ENCODE measurements around the gene GNAL. TPM values are rescaled to one million over a fixed set of nuclear protein-coding genes. Genes with fewer than 3 reads are reported as not detected.

The GNAL gene
- total RNA-seq, 4 donors from 2014 or later, result 7.5 to 20.7 (median 11.8) TPM

DNA sequence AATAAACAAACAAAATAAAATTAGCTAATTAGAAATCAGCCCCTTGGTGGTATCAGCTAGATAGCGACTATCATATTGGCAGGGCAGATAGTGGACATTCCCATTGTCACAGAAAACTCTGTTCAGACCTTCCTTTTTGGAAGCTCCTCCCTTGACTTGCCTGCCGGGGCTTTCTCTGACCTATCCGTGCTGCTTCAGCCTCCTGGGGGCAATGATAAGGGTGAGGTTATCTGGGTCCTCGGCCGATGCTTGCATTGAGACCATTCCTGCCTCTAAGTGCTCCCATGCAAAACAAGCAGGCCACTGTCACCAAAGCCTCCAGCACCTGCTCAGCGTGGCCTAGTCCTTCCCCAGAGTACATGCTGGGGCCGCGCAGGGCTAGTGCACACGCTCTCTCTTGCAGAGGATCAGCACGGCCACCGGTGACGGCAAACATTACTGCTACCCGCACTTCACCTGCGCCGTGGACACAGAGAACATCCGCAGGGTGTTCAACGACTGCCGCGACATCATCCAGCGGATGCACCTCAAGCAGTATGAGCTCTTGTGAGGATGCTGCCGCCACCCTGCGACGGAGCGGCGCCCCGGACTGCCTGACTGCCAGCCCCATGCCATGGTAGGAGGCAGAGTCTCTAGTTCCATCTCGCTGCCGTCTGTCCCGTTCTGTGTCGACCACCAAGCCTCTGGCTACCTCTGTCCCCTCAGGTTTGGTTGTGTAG lies 191.7 kb downstream of the GNAL start:
- TF ChIP-seq, protein P1, sequence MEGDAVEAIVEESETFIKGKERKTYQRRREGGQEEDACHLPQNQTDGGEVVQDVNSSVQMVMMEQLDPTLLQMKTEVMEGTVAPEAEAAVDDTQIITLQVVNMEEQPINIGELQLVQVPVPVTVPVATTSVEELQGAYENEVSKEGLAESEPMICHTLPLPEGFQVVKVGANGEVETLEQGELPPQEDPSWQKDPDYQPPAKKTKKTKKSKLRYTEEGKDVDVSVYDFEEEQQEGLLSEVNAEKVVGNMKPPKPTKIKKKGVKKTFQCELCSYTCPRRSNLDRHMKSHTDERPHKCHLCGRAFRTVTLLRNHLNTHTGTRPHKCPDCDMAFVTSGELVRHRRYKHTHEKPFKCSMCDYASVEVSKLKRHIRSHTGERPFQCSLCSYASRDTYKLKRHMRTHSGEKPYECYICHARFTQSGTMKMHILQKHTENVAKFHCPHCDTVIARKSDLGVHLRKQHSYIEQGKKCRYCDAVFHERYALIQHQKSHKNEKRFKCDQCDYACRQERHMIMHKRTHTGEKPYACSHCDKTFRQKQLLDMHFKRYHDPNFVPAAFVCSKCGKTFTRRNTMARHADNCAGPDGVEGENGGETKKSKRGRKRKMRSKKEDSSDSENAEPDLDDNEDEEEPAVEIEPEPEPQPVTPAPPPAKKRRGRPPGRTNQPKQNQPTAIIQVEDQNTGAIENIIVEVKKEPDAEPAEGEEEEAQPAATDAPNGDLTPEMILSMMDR (IDR thresholded peaks at IDR 0.05; ENCODE audit: low read depth), result no peak

DNA sequence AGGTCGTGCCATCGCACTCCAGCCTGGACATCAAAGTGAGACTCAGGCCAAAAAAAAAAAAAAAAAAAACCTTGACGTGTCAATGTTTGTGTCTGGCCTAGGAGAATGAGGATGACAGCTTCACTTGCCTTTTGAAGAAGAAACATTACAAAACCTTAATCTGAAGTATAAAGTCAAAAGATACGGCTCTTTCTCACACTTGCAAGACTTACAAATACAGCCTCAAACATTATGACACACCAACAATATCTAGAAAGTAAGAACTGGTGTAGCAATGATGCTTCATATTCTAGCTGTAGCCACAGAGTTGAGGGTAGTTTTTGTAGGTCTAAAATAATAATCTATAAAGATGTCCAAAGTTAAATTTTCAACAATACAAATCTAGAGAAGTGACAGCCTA lies 193.6 kb downstream of the GNAL start:
- TF ChIP-seq, protein P1 (IDR thresholded peaks at IDR 0.05; ENCODE audit: low read depth), result no peak

DNA sequence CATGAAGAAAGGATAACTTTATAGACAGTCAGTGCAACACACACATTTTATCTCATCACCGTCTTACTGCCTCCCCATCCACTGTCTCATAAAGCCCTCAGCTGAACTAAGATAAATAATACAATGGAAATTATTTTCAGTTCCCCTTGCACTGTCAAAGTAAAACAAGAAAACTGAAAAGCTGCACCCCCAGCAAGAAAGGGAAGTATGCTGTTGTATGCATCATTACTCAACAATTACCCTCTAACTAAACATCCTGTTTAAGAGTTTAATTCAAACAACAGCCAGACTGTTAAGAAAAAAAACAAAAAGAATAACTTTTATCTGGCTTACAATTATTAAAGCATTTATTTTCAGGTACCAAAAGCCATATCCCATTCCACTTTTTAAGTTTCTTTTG lies 194.1 kb downstream of the GNAL start:
- TF ChIP-seq, protein P1 (IDR thresholded peaks at IDR 0.05; ENCODE audit: low read depth), result no peak

DNA sequence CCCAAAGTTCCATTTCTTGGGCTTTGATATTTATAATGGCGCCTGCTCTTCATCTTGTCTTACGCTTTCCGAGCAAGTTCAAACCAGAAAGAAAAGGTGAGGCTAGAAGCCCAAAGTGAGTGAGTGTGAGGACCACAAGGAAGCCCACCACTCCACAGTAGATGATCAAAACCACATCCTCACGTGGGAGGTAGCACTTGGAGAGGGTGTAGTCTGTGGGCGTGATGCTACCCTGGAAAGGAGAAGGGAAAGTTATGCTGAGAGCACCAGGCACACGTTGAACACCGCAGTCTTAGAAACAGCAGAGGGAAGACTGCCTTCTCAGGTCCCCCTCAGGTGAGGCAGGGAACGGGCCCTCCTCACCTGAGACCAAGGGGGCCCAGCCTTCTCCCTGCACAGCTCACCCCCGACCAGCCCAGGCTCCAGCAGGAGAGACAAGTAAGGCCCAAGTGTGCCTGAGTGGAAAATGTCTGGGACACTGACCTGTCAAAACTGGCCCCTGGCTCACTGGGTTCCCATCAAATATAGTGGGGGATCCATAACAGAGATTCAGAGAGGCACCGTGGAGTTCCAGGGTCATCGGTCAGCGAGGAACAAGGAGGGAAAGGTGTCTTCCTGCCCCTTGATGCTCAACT lies 195.4 kb downstream of the GNAL start:
- TF ChIP-seq, protein P1 (IDR thresholded peaks at IDR 0.05; ENCODE audit: low read depth), result no peak

DNA sequence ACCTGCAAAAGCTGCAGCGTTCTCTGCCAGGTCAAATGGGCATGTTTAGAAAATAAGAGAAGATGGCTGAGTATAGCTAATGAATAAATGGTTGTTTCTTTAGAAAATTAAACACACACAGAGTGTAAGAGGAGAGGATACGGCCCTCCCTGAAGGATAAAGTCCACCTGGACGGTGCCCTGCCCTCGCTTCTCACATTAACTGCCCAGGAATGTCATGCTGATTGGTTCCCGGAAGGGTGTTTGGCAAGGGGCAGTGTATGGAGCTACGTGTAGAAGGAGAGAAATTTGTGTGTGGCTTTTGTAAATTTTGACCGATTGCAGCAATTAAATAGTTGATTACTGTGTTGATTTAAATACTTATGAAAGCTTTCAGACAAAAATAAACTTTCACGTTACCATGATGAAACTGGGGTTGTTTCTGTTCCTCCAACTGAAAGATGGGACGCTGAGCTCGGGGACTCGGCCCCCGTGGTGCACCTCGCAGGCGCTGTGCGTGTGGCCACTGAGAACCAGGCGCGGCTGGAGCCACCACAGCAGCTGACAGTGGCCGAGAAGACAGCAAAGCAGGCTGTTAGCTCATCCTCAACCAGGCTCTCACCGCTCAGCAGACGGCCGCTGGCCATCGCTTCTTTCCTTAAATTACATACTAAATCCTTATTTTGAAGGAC lies 196.3 kb downstream of the GNAL start:
- TF ChIP-seq, protein P1 (IDR thresholded peaks at IDR 0.05; ENCODE audit: low read depth), result no peak

DNA sequence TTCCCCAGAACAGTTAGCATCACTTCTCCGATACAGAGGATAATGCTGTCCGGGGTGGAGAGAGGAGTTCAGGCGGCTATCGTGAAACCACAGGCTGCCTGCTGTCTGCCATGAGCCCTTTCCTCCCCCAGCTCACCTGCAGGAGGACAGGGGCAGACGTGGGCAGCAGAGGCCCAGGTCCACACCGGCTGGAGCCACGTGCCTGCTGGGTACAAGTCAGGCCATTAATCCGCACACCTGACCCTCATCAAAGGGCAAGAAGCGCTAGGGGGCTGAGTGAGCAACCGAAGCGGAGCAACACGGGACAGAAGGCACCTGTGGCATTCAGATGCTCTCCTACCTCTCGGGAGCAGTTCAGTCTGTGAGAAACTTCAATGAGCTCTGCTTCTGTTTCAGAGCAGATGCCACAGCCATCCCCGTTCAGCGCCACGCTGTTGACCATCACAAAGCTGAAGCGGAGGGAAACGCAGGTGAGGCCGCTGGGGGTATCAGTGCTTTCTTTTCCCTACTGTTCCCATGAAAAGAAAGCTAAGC lies 197.6 kb downstream of the GNAL start:
- TF ChIP-seq, protein P1 (IDR thresholded peaks at IDR 0.05; ENCODE audit: low read depth), result no peak
